Tibial nerve (tissue), 3 donors: ENCODE measurements around the gene PADI4.

ENCODE experiments used
- POLR2A ChIP-seq, 2 donors: fragments of 450-650 bp; IDR thresholded peaks; one replicate each; pipeline ENCODE4 v1.6.1; 2017; ENCODE audit warnings: antibody characterized with exemption in 2 of 2, mild to moderate bottlenecking in 2 of 2, moderate library complexity in 2 of 2
- TF ChIP-seq, protein P1 (sequence below), 5 experiments: fragments of 200-600 bp in 3 of 5; fragments of 450-650 bp in 2 of 5; sonication (generic) in 3 of 5; IDR thresholded peaks; one replicate each; pipeline ENCODE4 v1.5.1; 2016 to 2019; ENCODE audit warnings: antibody characterized with exemption in 5 of 5, mild to moderate bottlenecking in 3 of 5, moderate library complexity in 2 of 5

DNA sequence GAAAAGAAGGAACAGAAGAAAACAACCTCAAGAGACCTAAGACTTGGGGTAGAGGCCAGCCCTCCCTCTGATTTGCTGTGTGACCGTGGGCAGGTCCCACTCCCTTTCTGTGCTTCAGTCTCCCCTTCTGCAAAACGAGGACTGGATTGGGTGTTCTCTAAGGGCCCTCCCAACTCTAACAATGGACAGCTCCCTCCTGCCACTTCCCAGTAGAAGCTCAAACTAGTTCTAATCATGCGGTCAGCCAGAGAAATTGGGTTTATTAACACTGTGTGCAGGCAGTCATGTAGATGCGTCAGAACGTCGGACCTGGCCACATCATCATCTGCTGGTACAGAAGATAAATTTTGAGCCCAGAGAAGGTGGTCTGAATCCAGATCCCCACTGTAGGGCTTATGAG, 1.6 kb upstream of the PADI4 start:
- no peak for TF ChIP-seq POLR2A (IDR thresholded peaks at IDR 0.05)
- TF ChIP-seq, protein P1, sequence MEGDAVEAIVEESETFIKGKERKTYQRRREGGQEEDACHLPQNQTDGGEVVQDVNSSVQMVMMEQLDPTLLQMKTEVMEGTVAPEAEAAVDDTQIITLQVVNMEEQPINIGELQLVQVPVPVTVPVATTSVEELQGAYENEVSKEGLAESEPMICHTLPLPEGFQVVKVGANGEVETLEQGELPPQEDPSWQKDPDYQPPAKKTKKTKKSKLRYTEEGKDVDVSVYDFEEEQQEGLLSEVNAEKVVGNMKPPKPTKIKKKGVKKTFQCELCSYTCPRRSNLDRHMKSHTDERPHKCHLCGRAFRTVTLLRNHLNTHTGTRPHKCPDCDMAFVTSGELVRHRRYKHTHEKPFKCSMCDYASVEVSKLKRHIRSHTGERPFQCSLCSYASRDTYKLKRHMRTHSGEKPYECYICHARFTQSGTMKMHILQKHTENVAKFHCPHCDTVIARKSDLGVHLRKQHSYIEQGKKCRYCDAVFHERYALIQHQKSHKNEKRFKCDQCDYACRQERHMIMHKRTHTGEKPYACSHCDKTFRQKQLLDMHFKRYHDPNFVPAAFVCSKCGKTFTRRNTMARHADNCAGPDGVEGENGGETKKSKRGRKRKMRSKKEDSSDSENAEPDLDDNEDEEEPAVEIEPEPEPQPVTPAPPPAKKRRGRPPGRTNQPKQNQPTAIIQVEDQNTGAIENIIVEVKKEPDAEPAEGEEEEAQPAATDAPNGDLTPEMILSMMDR (IDR thresholded peaks at IDR 0.05): no peak
